ENCODE results near the gene TAPBP.

The TAPBP gene

GRCh38 chr6:33314943-33315792, 1.3 kb upstream of the TAPBP start:
- Histone ChIP-seq H3K4me3 (ENCODE audit: low read depth in 1 of 2, low read length in 2 of 2) (peak overlapping the region; percentile 94 to 99), H3K9me3 (ENCODE audit: control insufficient read depth in 1 of 2, low read length in 2 of 2) (no peaks in the 10 kb centered on the region), H3K36me3 (ENCODE audit: control insufficient read depth in 1 of 2, insufficient read depth in 2 of 2, low read length in 2 of 2) (peaks cover 17 to 33% of the 10 kb centered on the region in 2 donors), H3K9ac (ENCODE audit: low read depth in 1 of 2, low read length in 2 of 2) (peak overlapping the region; percentile 65 to 96), H3K27ac (ENCODE audit: low read depth, low read length) (peak overlapping the region; percentile 98), H3K27me3 (ENCODE audit: control insufficient read depth in 1 of 2, insufficient read depth in 2 of 2, low read length in 2 of 2) (no peaks in the 10 kb centered on the region), H3K4me1 (ENCODE audit: control insufficient read depth in 1 of 2, insufficient read depth in 2 of 2, low read length in 2 of 2) (peaks cover 42 to 64% of the 10 kb centered on the region in 2 donors)

DNA sequence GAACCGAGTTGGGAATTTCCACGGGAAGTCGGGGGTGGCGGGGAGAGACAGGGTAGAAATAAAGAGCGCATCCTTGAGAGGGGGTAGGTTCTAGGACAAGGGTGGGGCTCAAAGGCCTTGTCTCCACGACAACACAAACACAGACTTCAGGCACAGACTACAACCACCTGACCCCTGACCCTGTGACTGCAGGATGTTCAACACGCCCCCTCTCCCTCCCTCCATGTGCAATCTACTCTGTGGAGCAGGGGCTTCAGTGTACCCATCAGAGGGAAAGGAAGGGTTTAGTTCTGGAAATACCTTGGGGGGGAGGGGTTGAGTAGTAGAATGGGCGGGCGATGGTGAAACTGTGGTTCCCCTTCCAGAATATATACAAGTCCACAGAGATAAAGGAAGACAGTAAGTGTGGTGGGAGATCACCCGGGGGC, 651 bp upstream of the TAPBP start:
- peak overlapping the region; percentile 65 to 96 for H3K9ac ChIP-seq (ENCODE audit: low read depth in 1 of 2, low read length in 2 of 2)
- H3K27ac ChIP-seq (ENCODE audit: low read depth, low read length) = peak overlapping the region; percentile 98
- H3K4me3 ChIP-seq (ENCODE audit: low read depth in 1 of 2, low read length in 2 of 2) = peak overlapping the region; percentile 94 to 99
- no peaks in the 10 kb centered on the region for H3K9me3 ChIP-seq (ENCODE audit: control insufficient read depth in 1 of 2, low read length in 2 of 2)
- peaks cover 11 to 26% of the 10 kb centered on the region in 2 donors for H3K36me3 ChIP-seq (ENCODE audit: control insufficient read depth in 1 of 2, insufficient read depth in 2 of 2, low read length in 2 of 2)
- H3K27me3 ChIP-seq (ENCODE audit: control insufficient read depth in 1 of 2, insufficient read depth in 2 of 2, low read length in 2 of 2) = no peaks in the 10 kb centered on the region
- peaks cover 36 to 59% of the 10 kb centered on the region in 2 donors for H3K4me1 ChIP-seq (ENCODE audit: control insufficient read depth in 1 of 2, insufficient read depth in 2 of 2, low read length in 2 of 2)

GRCh38 chr6:33313105-33313708, 671 bp downstream of the TAPBP start:
- H3K4me1 ChIP-seq (ENCODE audit: control insufficient read depth in 1 of 2, insufficient read depth in 2 of 2, low read length in 2 of 2) = peaks cover 23 to 45% of the 10 kb centered on the region in 2 donors
- peaks cover 0 to 19% of the 10 kb centered on the region in 2 donors for H3K36me3 ChIP-seq (ENCODE audit: control insufficient read depth in 1 of 2, insufficient read depth in 2 of 2, low read length in 2 of 2)
- no peaks in the 10 kb centered on the region for H3K9me3 ChIP-seq (ENCODE audit: control insufficient read depth in 1 of 2, low read length in 2 of 2)
- peak overlapping the region; percentile 98 for H3K27ac ChIP-seq (ENCODE audit: low read depth, low read length)
- H3K4me3 ChIP-seq (ENCODE audit: low read depth in 1 of 2, low read length in 2 of 2) = peak overlapping the region; percentile 94 to 99
- H3K9ac ChIP-seq (ENCODE audit: low read depth in 1 of 2, low read length in 2 of 2) = peak overlapping the region; percentile 96 to 99
- no peaks in the 10 kb centered on the region for H3K27me3 ChIP-seq (ENCODE audit: control insufficient read depth in 1 of 2, insufficient read depth in 2 of 2, low read length in 2 of 2)

- Histone ChIP-seq H3K36me3 (ENCODE audit: control insufficient read depth in 1 of 2, insufficient read depth in 2 of 2, low read length in 2 of 2) (peaks cover 0 to 20% of the 10 kb centered on the region in 2 donors), H3K9ac (ENCODE audit: low read depth in 1 of 2, low read length in 2 of 2) (peak overlapping the region; percentile 96 to 99), H3K27me3 (ENCODE audit: control insufficient read depth in 1 of 2, insufficient read depth in 2 of 2, low read length in 2 of 2) (no peaks in the 10 kb centered on the region), H3K4me3 (ENCODE audit: low read depth in 1 of 2, low read length in 2 of 2) (peak overlapping the region; percentile 94 to 99), H3K4me1 (ENCODE audit: control insufficient read depth in 1 of 2, insufficient read depth in 2 of 2, low read length in 2 of 2) (peaks cover 23 to 45% of the 10 kb centered on the region in 2 donors), H3K9me3 (ENCODE audit: control insufficient read depth in 1 of 2, low read length in 2 of 2) (no peaks in the 10 kb centered on the region), H3K27ac (ENCODE audit: low read depth, low read length) (peak overlapping the region; percentile 98)
Observed at GRCh38 chr6:33312361-33313104, 1.3 kb downstream of the TAPBP start.

- no peak overlapping the region for H3K4me3 ChIP-seq (ENCODE audit: low read depth in 1 of 2, low read length in 2 of 2)
- no peak overlapping the region for H3K9ac ChIP-seq (ENCODE audit: low read depth in 1 of 2, low read length in 2 of 2)
- no peaks in the 10 kb centered on the region for H3K27me3 ChIP-seq (ENCODE audit: control insufficient read depth in 1 of 2, insufficient read depth in 2 of 2, low read length in 2 of 2)
- H3K9me3 ChIP-seq (ENCODE audit: control insufficient read depth in 1 of 2, low read length in 2 of 2) = no peaks in the 10 kb centered on the region
- H3K27ac ChIP-seq (ENCODE audit: low read depth, low read length) = no peak overlapping the region
- H3K36me3 ChIP-seq (ENCODE audit: control insufficient read depth in 1 of 2, insufficient read depth in 2 of 2, low read length in 2 of 2) = peaks cover 30 to 52% of the 10 kb centered on the region in 2 donors
- peaks cover 7% of the 10 kb centered on the region in 2 donors for H3K4me1 ChIP-seq (ENCODE audit: control insufficient read depth in 1 of 2, insufficient read depth in 2 of 2, low read length in 2 of 2)
Observed at GRCh38 chr6:33306356-33306755, 7.5 kb downstream of the TAPBP start.

DNA sequence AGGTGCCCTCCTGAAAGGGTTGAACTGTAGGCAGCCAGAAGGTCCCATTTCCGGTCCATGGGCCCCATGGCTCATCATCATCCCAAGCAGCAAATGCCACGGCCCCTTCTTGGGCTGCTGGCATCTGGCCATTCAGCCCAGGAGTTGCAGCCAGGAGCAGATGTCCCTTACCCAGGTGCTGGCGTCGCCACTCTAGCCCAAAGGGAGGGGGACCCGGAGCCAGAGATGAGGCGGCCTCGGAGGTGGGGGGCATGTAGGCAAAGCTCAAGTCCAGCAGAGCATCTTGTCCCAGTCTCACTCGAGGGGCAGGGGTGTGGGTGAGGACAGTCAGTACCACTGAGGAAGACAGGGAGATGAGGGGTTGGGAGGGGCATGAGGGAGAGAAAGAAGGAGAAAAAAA, 8.8 kb downstream of the TAPBP start:
- no peaks in the 10 kb centered on the region for H3K27me3 ChIP-seq (ENCODE audit: control insufficient read depth in 1 of 2, insufficient read depth in 2 of 2, low read length in 2 of 2)
- H3K9me3 ChIP-seq (ENCODE audit: control insufficient read depth in 1 of 2, low read length in 2 of 2) = no peaks in the 10 kb centered on the region
- peaks cover 6 to 7% of the 10 kb centered on the region in 2 donors for H3K4me1 ChIP-seq (ENCODE audit: control insufficient read depth in 1 of 2, insufficient read depth in 2 of 2, low read length in 2 of 2)
- H3K36me3 ChIP-seq (ENCODE audit: control insufficient read depth in 1 of 2, insufficient read depth in 2 of 2, low read length in 2 of 2) = peaks cover 30 to 43% of the 10 kb centered on the region in 2 donors
- H3K9ac ChIP-seq (ENCODE audit: low read depth in 1 of 2, low read length in 2 of 2) = no peak overlapping the region
- no peak overlapping the region for H3K27ac ChIP-seq (ENCODE audit: low read depth, low read length)
- no peak overlapping the region for H3K4me3 ChIP-seq (ENCODE audit: low read depth in 1 of 2, low read length in 2 of 2)

DNA sequence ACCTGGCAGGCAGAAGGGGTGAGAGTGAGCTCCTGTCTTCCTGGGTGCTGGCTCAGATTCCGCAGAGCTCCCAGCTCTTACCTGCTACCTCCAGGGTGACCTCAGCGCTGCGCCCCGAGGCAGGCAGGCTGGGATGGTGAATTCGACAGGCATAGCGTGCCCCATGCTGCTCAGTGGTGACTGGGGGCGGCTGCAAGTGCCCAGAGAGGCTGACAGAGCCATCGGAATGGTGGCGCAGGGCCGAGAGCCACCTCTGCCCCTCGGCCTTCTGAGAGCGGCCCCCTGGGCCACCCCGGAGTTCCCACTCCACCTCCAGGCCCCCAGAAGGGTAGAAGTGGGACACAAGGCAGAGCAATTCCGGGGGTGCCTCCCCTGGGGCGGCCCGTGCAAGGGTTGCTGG, 9.7 kb downstream of the TAPBP start:
- no peak overlapping the region for H3K27ac ChIP-seq (ENCODE audit: low read depth, low read length)
- no peaks in the 10 kb centered on the region for H3K27me3 ChIP-seq (ENCODE audit: control insufficient read depth in 1 of 2, insufficient read depth in 2 of 2, low read length in 2 of 2)
- H3K4me1 ChIP-seq (ENCODE audit: control insufficient read depth in 1 of 2, insufficient read depth in 2 of 2, low read length in 2 of 2) = peaks cover 7 to 11% of the 10 kb centered on the region in 2 donors
- no peak overlapping the region for H3K9ac ChIP-seq (ENCODE audit: low read depth in 1 of 2, low read length in 2 of 2)
- H3K4me3 ChIP-seq (ENCODE audit: low read depth in 1 of 2, low read length in 2 of 2) = no peak overlapping the region
- no peaks in the 10 kb centered on the region for H3K9me3 ChIP-seq (ENCODE audit: control insufficient read depth in 1 of 2, low read length in 2 of 2)
- H3K36me3 ChIP-seq (ENCODE audit: control insufficient read depth in 1 of 2, insufficient read depth in 2 of 2, low read length in 2 of 2) = peaks cover 30 to 43% of the 10 kb centered on the region in 2 donors

GRCh38 chr6:33301877-33302276, 12.0 kb downstream of the TAPBP start:
- Histone ChIP-seq H3K9ac (ENCODE audit: low read depth in 1 of 2, low read length in 2 of 2) (no peak overlapping the region), H3K4me1 (ENCODE audit: control insufficient read depth in 1 of 2, insufficient read depth in 2 of 2, low read length in 2 of 2) (peaks cover 13 to 19% of the 10 kb centered on the region in 2 donors), H3K4me3 (ENCODE audit: low read depth in 1 of 2, low read length in 2 of 2) (no peak overlapping the region), H3K36me3 (ENCODE audit: control insufficient read depth in 1 of 2, insufficient read depth in 2 of 2, low read length in 2 of 2) (peaks cover 30 to 38% of the 10 kb centered on the region in 2 donors), H3K27ac (ENCODE audit: low read depth, low read length) (no peak overlapping the region), H3K9me3 (ENCODE audit: control insufficient read depth in 1 of 2, low read length in 2 of 2) (no peaks in the 10 kb centered on the region), H3K27me3 (ENCODE audit: control insufficient read depth in 1 of 2, insufficient read depth in 2 of 2, low read length in 2 of 2) (no peaks in the 10 kb centered on the region)

DNA sequence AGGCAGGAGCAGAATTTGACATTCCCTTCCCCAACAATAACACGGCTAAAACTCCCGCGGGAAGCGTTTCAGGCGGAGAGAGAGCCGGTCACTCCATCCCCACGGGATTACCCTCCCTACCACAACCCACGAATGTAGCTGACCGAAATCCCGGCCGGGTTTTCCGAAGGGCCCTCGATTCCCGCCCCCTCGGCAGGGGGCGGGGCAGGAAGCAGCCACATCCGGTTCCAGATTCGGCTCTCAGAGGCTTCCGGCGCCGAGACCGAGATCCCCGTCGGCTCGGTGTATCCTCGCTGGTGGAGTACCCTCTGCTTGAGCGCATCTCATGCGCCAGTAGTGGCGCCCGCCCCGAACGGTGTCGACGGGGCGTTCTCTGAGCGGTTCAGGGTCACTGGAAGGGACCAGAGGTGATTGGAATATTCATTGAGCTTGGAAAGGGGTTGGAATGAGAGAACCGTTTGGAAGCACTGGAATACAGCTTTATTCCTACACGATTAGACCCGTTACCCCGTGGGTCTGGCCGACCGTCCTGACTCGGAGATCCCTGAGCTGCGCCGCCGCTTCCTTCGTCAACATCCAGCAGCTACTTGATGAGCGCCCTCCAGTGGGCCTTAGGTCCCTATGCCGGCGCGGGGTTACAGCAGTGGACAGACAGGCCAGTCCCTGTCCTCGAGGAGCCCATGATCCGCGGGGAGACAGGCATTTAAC, 14.5 kb downstream of the TAPBP start:
- peaks cover 9 to 34% of the 10 kb centered on the region in 2 donors for H3K36me3 ChIP-seq (ENCODE audit: control insufficient read depth in 1 of 2, insufficient read depth in 2 of 2, low read length in 2 of 2)
- no peaks in the 10 kb centered on the region for H3K9me3 ChIP-seq (ENCODE audit: control insufficient read depth in 1 of 2, low read length in 2 of 2)
- peak overlapping the region; percentile 96 for H3K27ac ChIP-seq (ENCODE audit: low read depth, low read length)

More for the DNA sequence above, 14.5 kb downstream of the TAPBP start:
- H3K9ac ChIP-seq (ENCODE audit: low read depth in 1 of 2, low read length in 2 of 2) = peak overlapping the region; percentile 71 to 92
- H3K27me3 ChIP-seq (ENCODE audit: control insufficient read depth in 1 of 2, insufficient read depth in 2 of 2, low read length in 2 of 2) = no peaks in the 10 kb centered on the region
- peaks cover 6 to 20% of the 10 kb centered on the region in 2 donors for H3K4me1 ChIP-seq (ENCODE audit: control insufficient read depth in 1 of 2, insufficient read depth in 2 of 2, low read length in 2 of 2)
- peak overlapping the region; percentile 72 to 85 for H3K4me3 ChIP-seq (ENCODE audit: low read depth in 1 of 2, low read length in 2 of 2)

Data from duodenal mucosa (tissue), 2 donors.